Omental fat pad (tissue), 4 donors: ENCODE data around the gene SH3BP1. TPM values are rescaled to one million over a fixed set of nuclear protein-coding genes. Genes with fewer than 3 reads are reported as not detected.
"Not testable (repeated sequence)": the region's sequence is repeated elsewhere in the genome, so short reads cannot be mapped to it uniquely, and the experiment has no call there.

ENCODE experiments used
- ATAC-seq: fragments of 150-250 bp; one replicate; pipeline ENCODE4 v1.9.1; 2016; ENCODE audit warnings: mild to moderate bottlenecking, moderate library complexity; ENCODE audit not compliant: low FRiP score
- DNase-seq: peaks from one replicate; pipeline ENCODE4 v3.0.0-alpha.2; 2019; ENCODE audit warnings: low spot score
- total RNA-seq, 4 donors: library from RNA; depleted of rRNA; stranded (reverse); fragments of >200 nt; gene quantifications; one replicate each; pipeline ENCODE4 v1.1.0, GENCODE V29; 2016
- TF ChIP-seq, protein P1 (sequence below), 3 donors: fragments of 450-650 bp; IDR thresholded peaks; one replicate each; pipeline ENCODE4 v1.5.1; 2016 to 2017; ENCODE audit warnings: antibody characterized with exemption in 3 of 3, mild to moderate bottlenecking in 3 of 3, moderate library complexity in 2 of 3

SH3BP1 gene, protein sequence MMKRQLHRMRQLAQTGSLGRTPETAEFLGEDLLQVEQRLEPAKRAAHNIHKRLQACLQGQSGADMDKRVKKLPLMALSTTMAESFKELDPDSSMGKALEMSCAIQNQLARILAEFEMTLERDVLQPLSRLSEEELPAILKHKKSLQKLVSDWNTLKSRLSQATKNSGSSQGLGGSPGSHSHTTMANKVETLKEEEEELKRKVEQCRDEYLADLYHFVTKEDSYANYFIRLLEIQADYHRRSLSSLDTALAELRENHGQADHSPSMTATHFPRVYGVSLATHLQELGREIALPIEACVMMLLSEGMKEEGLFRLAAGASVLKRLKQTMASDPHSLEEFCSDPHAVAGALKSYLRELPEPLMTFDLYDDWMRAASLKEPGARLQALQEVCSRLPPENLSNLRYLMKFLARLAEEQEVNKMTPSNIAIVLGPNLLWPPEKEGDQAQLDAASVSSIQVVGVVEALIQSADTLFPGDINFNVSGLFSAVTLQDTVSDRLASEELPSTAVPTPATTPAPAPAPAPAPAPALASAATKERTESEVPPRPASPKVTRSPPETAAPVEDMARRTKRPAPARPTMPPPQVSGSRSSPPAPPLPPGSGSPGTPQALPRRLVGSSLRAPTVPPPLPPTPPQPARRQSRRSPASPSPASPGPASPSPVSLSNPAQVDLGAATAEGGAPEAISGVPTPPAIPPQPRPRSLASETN
- total RNA-seq = 10 to 100 TPM in 1 of 4 donors, 1 to 10 TPM in 3; 3.6 to 11.5 (median 8.2) TPM

DNA sequence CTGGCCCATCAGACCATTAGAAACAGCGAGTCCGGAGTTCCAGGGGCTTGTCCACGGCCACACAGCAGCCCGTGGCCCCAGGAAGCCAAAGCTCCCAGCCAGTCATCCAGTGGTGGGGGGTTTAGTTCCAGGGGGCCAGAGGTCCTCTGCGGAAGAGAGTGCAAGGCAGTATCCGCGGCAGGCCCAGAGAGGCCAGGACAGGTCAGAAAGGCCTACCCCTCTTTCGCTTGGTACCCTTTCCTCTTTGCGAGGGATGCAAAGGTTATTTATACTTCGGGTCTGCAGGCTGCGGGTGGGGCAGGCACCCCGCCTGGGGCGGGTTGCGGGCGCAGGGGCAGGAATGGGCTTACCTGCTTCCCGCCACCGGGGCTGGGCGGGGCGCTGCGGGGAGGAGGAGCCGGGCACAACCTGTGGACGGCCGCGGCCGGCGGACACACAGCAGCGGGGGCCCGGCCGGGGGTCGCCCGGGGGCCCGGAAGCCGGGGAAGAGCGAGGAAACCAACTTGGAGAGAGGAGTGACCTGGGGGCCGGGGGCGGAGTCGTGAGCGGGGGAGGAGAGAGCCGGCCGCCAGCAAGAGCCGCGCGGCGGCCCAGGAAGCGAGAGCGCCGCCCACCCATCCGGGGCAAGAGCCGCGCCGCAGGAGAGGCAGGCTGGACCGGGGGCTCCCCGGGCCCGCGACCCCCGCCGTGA lies at the start of gene SH3BP1:
Gene SH3BP1 (plus strand): TSS at position 600 of the 691 bp plus-strand sequence. CDS start 119 bp downstream, outside the sequence.
- ATAC-seq = no peak
- TF ChIP-seq, protein P1, sequence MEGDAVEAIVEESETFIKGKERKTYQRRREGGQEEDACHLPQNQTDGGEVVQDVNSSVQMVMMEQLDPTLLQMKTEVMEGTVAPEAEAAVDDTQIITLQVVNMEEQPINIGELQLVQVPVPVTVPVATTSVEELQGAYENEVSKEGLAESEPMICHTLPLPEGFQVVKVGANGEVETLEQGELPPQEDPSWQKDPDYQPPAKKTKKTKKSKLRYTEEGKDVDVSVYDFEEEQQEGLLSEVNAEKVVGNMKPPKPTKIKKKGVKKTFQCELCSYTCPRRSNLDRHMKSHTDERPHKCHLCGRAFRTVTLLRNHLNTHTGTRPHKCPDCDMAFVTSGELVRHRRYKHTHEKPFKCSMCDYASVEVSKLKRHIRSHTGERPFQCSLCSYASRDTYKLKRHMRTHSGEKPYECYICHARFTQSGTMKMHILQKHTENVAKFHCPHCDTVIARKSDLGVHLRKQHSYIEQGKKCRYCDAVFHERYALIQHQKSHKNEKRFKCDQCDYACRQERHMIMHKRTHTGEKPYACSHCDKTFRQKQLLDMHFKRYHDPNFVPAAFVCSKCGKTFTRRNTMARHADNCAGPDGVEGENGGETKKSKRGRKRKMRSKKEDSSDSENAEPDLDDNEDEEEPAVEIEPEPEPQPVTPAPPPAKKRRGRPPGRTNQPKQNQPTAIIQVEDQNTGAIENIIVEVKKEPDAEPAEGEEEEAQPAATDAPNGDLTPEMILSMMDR (IDR thresholded peaks at IDR 0.05) = no peak
- DNase-seq = no peak

DNA sequence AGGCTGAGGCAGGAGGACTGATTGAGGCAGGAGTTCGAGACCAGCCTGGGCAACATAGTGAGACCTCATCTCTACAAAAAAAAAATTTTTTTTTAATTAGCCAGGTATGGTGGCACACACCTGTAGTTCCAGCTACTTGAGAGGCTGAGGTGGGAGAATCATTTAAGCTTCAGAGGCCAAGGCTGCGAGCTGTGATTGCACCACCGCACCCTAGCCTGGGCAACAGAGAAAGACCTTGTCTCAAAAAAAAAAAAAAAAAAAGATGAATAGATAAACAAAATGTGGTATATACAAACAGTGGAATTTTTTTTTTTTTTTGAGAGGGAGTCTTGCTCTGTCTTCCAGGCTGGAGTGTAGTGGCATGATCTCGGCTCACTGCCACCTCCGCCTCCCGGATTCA lies 48.4 kb upstream of the SH3BP1 start:
- not testable (repeated sequence) for ATAC-seq, DNase-seq

DNA sequence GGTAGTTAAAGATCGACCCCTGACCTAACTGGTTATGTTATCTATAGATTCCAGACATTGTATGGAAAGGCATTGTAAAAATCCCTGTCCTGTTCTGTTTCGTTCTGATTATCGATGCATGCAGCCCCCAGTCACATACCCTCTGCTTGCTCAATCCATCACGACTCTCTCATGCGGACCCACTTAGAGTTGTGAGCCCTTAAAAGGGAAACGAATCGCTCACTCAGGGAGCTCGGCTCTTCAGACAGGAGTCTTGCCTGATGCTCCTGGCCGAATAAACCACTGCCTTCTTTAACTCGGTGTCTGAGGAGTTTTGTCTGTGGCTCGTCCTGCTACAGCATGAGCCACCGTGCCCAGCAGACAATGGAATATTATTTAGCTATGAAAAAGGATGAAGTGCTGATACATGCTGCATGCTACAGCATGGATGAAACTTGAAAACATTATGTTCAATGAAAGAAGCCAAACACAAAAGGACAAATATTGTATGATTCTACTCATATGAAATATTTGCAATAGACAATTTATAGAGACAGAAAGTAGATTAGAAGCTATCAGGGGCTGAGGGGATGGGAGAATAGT lies 47.6 kb upstream of the SH3BP1 start:
- DNase-seq (no peak), ATAC-seq (no peak)
- TF ChIP-seq, protein P1 (IDR thresholded peaks at IDR 0.05) = no peak

DNA sequence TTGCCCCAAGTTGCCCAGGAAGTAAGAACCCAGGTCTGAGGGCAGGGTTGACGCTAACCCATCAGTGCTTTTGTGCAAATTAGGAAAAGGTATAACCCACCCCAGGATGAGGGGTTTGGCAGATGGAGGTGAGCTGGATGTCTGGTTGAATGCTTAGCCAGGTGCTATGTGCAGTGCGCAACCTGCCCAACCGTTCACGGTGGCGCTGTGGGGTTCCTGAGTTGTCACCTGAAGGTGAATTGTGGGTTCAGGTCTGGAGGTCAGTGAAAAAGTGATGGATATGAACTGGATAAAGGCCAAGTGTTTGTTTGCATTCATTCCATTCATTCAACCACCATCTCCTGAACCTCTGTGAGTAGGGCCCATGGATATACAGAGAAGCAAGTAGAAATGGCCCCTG lies 45.2 kb upstream of the SH3BP1 start:
- DNase-seq = no peak
- TF ChIP-seq, protein P1 (IDR thresholded peaks at IDR 0.05) = no peak
- no peak for ATAC-seq

DNA sequence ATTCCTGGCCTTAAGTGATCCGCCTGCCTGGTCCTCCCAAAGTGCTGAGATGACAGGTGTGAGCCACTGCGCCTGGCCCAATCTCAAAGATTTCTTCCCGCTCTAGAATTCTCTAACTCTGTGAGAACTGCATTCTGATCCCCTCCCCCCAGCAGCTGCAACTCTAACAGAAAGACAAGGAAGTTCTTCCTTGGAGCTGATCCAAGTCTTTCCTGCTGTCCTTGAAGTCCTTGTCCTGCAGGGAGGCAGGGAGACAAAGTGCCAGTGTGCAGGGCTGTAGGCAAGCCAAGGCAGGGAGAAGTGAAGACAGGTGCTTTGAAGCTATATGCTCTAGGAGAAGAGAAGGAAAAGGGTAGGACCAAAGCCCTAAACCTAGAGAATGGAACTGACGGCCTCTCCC lies 40.3 kb upstream of the SH3BP1 start:
- TF ChIP-seq, protein P1 (IDR thresholded peaks at IDR 0.05) = no peak
- no peak for DNase-seq
- no peak for ATAC-seq

DNA sequence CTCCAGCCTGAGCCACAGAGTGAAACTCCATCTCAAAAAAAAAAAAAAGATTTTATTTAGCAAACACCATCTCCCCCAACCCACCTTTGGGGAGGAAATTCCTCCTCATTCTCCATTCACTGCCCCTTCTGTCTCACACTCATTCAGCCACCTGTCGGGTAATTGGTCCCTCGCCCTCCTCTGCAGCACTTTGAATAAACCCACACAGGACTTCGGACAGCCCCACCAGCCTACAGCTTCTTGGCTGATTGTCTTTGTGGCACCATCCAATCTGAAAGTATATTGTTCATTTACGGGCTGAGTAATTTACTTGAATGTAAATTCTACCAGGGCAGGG lies 38.3 kb upstream of the SH3BP1 start:
- ATAC-seq = no peak
- DNase-seq = no peak
- TF ChIP-seq, protein P1 (IDR thresholded peaks at IDR 0.05) = no peak
